Nephron (organoid): ENCODE results near the gene TFF3.

Experiments used
- H3K27ac Mint-ChIP-seq, 3 experiments: 2 replicates each; pipeline ENCODE4 v1.8.0; 2020; ENCODE audit warnings: mixed read lengths in 3 of 3, mild to moderate bottlenecking in 2 of 3, moderate library complexity in 1 of 3
- H3K27me3 Mint-ChIP-seq: 2 replicates; pipeline ENCODE4 v1.8.0; 2021; ENCODE audit warnings: low read depth, mild to moderate bottlenecking, moderate library complexity, mixed read lengths
- H3K36me3 Mint-ChIP-seq: 2 replicates; pipeline ENCODE4 v1.8.0; 2020; ENCODE audit warnings: low read depth, mixed read lengths
- H3K4me1 Mint-ChIP-seq: 2 replicates; pipeline ENCODE4 v1.8.0; 2020; ENCODE audit warnings: mixed read lengths
- H3K4me3 Mint-ChIP-seq, 3 experiments: 2 replicates each; pipeline ENCODE4 v1.8.0; 2020; ENCODE audit warnings: mild to moderate bottlenecking in 3 of 3, mixed read lengths in 3 of 3, moderate library complexity in 2 of 3
- H3K9me3 Mint-ChIP-seq: 2 replicates; pipeline ENCODE4 v1.8.0; 2020; ENCODE audit warnings: mixed read lengths
- CTCF ChIP-seq, 3 experiments: fragments of 200-600 bp; sonication (generic); IDR thresholded peaks; one replicate each; pipeline ENCODE4 v1.5.0; 2021; ENCODE audit warnings: antibody characterized with exemption in 3 of 3; ENCODE audit not compliant: unreplicated experiment in 3 of 3

The TFF3 gene

GRCh38 chr21:42340187-42341050 lies 25.2 kb upstream of the TFF3 start:
- TF ChIP-seq CTCF (IDR thresholded peaks at IDR 0.05; ENCODE audit: unreplicated experiment in 3 of 3), result no peak
- Mint-ChIP-seq H3K4me1 (peaks cover 20% of the 10 kb centered on the region), H3K9me3 (no peaks in the 10 kb centered on the region), H3K4me3 (no peak overlapping the region), H3K27ac (peak overlapping the region in 1 of 3 experiments; percentile 48), H3K27me3 (peaks cover 24% of the 10 kb centered on the region), H3K36me3 (no peaks in the 10 kb centered on the region)

- Mint-ChIP-seq H3K36me3 (no peaks in the 10 kb centered on the region), H3K27ac (peak overlapping the region; percentile 33 to 67 (median 58)), H3K4me1 (peaks cover 20% of the 10 kb centered on the region), H3K4me3 (no peak overlapping the region), H3K27me3 (peaks cover 30% of the 10 kb centered on the region), H3K9me3 (no peaks in the 10 kb centered on the region)
- no peak for TF ChIP-seq CTCF (IDR thresholded peaks at IDR 0.05; ENCODE audit: unreplicated experiment in 3 of 3)
These were observed 23.8 kb upstream of the TFF3 start for GRCh38 chr21:42338729-42339715.

- peak overlapping the region; percentile 33 to 67 (median 58) for H3K27ac Mint-ChIP-seq
- TF ChIP-seq CTCF (IDR thresholded peaks at IDR 0.05; ENCODE audit: unreplicated experiment in 3 of 3), result peak; percentile 57 to 73 (median 68)
- peak overlapping the region in 2 of 3 experiments; percentile 15 to 35 for H3K4me3 Mint-ChIP-seq
These were observed 22.9 kb upstream of the TFF3 start for GRCh38 chr21:42337830-42338728.

GRCh38 chr21:42337276-42337675 lies 22.1 kb upstream of the TFF3 start:
- Mint-ChIP-seq H3K9me3 (peaks cover 2% of the 10 kb centered on the region), H3K36me3 (no peaks in the 10 kb centered on the region), H3K4me1 (peaks cover 20% of the 10 kb centered on the region), H3K27ac (peak overlapping the region in 1 of 3 experiments; percentile 58), H3K4me3 (no peak overlapping the region), H3K27me3 (peaks cover 41% of the 10 kb centered on the region)
- TF ChIP-seq CTCF (IDR thresholded peaks at IDR 0.05; ENCODE audit: unreplicated experiment in 3 of 3), result no peak

More at GRCh38 chr21:42337830-42338728, 22.9 kb upstream of the TFF3 start:
- Mint-ChIP-seq H3K36me3 (no peaks in the 10 kb centered on the region), H3K4me1 (peaks cover 20% of the 10 kb centered on the region), H3K27me3 (peaks cover 35% of the 10 kb centered on the region), H3K9me3 (peaks cover 2% of the 10 kb centered on the region)

GRCh38 chr21:42336054-42336453 lies 20.8 kb upstream of the TFF3 start:
- no peak overlapping the region for H3K27ac Mint-ChIP-seq
- TF ChIP-seq CTCF (IDR thresholded peaks at IDR 0.05; ENCODE audit: unreplicated experiment in 3 of 3), result no peak
- peak overlapping the region in 2 of 3 experiments; percentile 17 to 41 for H3K4me3 Mint-ChIP-seq
- H3K9me3 Mint-ChIP-seq, result peaks cover 12% of the 10 kb centered on the region
- no peaks in the 10 kb centered on the region for H3K36me3 Mint-ChIP-seq
- H3K4me1 Mint-ChIP-seq, result peaks cover 20% of the 10 kb centered on the region
- peaks cover 41% of the 10 kb centered on the region for H3K27me3 Mint-ChIP-seq
